GM18867 (cell line): ENCODE data around the gene CRCP.
"Not testable (repeated sequence)": the region's sequence is repeated elsewhere in the genome, so short reads cannot be mapped to it uniquely, and the experiment has no call there.

Experiments
- ATAC-seq: cut with Tn5 transposase; IDR thresholded peaks from one replicate; pipeline ENCODE4 v1.9.1; 2021; ENCODE audit warnings: mild to moderate bottlenecking, moderate library complexity; ENCODE audit not compliant: unreplicated experiment

Gene CRCP

GRCh38 chr7:66105263-66105748 lies 9.3 kb upstream of the CRCP start:
- no peak for ATAC-seq

GRCh38 chr7:66108410-66108809 lies 6.2 kb upstream of the CRCP start:
- ATAC-seq, result not testable (repeated sequence)

- no peak for ATAC-seq
These were observed 3.8 kb upstream of the CRCP start for GRCh38 chr7:66110856-66111255.

- not testable (repeated sequence) for ATAC-seq
These were observed 2.2 kb downstream of the CRCP start for GRCh38 chr7:66116680-66117420.

- no peak for ATAC-seq
These were observed 4.0 kb downstream of the CRCP start for GRCh38 chr7:66118603-66119002.

- ATAC-seq, result no peak
These were observed 4.7 kb downstream of the CRCP start for GRCh38 chr7:66119245-66119850.

- ATAC-seq, result no peak
These were observed 8.5 kb downstream of the CRCP start for GRCh38 chr7:66123175-66123528.

GRCh38 chr7:66124569-66124861 lies 9.9 kb downstream of the CRCP start:
- not testable (repeated sequence) for ATAC-seq

GRCh38 chr7:66125052-66125694 lies 10.5 kb downstream of the CRCP start:
- no peak for ATAC-seq

GRCh38 chr7:66125781-66126352 lies 11.2 kb downstream of the CRCP start:
- not testable (repeated sequence) for ATAC-seq

GRCh38 chr7:66127172-66127571 lies 12.5 kb downstream of the CRCP start:
- not testable (repeated sequence) for ATAC-seq

GRCh38 chr7:66138994-66139752 lies 24.5 kb downstream of the CRCP start:
- ATAC-seq, result no peak

- ATAC-seq, result no peak
These were observed 26.3 kb downstream of the CRCP start for GRCh38 chr7:66140924-66141323.

- no peak for ATAC-seq
These were observed 27.7 kb downstream of the CRCP start for GRCh38 chr7:66142334-66142733.

GRCh38 chr7:66142996-66143395 lies 28.3 kb downstream of the CRCP start:
- no peak for ATAC-seq

- no peak for ATAC-seq
These were observed 29.3 kb downstream of the CRCP start for GRCh38 chr7:66143876-66144332.

GRCh38 chr7:66145400-66146104 lies 30.9 kb downstream of the CRCP start:
- no peak for ATAC-seq

- no peak for ATAC-seq
These were observed 32.1 kb downstream of the CRCP start for GRCh38 chr7:66146701-66147100.

- ATAC-seq, result not testable (repeated sequence)
These were observed 33.0 kb downstream of the CRCP start for GRCh38 chr7:66147657-66148056.

- no peak for ATAC-seq
These were observed 35.8 kb downstream of the CRCP start for GRCh38 chr7:66150471-66150870.
